ENCODE results near the gene ARL8B.
"Not testable (repeated sequence)": the region's sequence is repeated elsewhere in the genome, so short reads cannot be mapped to it uniquely, and the experiment has no call there.

ARL8B gene

GRCh38 chr3:5122030-5122740 lies at the start of gene ARL8B:
Gene ARL8B (plus strand): TSS chr3:5122292. CDS start chr3:5122466, 174 bp downstream.
- peak; percentile 81 for DNase-seq

GRCh38 chr3:5073374-5074085 lies 48.6 kb upstream of the ARL8B start:
- DNase-seq = no peak

- no peak for DNase-seq
Measured at GRCh38 chr3:5078151-5078550, 43.9 kb upstream of the ARL8B start.

- no peak for DNase-seq
Measured at GRCh38 chr3:5079761-5080160, 42.3 kb upstream of the ARL8B start.

- DNase-seq = no peak
Measured at GRCh38 chr3:5080779-5081550, 41.1 kb upstream of the ARL8B start.

GRCh38 chr3:5081973-5082788 lies 39.9 kb upstream of the ARL8B start:
- not testable (repeated sequence) for DNase-seq

- no peak for DNase-seq
Measured at GRCh38 chr3:5082789-5083115, 39.3 kb upstream of the ARL8B start.

GRCh38 chr3:5084224-5084623 lies 37.9 kb upstream of the ARL8B start:
- DNase-seq = no peak

GRCh38 chr3:5086708-5087107 lies 35.4 kb upstream of the ARL8B start:
- no peak for DNase-seq

GRCh38 chr3:5087209-5087608 lies 34.9 kb upstream of the ARL8B start:
- DNase-seq = no peak

- DNase-seq = no peak
Measured at GRCh38 chr3:5090197-5090596, 31.9 kb upstream of the ARL8B start.

- DNase-seq = no peak
Measured at GRCh38 chr3:5092018-5092417, 30.1 kb upstream of the ARL8B start.

GRCh38 chr3:5093731-5094130 lies 28.4 kb upstream of the ARL8B start:
- no peak for DNase-seq

- no peak for DNase-seq
Measured at GRCh38 chr3:5095886-5096285, 26.2 kb upstream of the ARL8B start.

- no peak for DNase-seq
Measured at GRCh38 chr3:5096336-5097008, 25.6 kb upstream of the ARL8B start.

GRCh38 chr3:5098346-5098745 lies 23.7 kb upstream of the ARL8B start:
- no peak for DNase-seq

GRCh38 chr3:5102532-5102931 lies 19.6 kb upstream of the ARL8B start:
- DNase-seq = no peak

GRCh38 chr3:5103743-5104142 lies 18.3 kb upstream of the ARL8B start:
- DNase-seq = no peak

- no peak for DNase-seq
Measured at GRCh38 chr3:5105050-5105449, 17.0 kb upstream of the ARL8B start.

GRCh38 chr3:5106371-5106770 lies 15.7 kb upstream of the ARL8B start:
- DNase-seq = not testable (repeated sequence)

GRCh38 chr3:5106933-5107334 lies 15.2 kb upstream of the ARL8B start:
- DNase-seq = not testable (repeated sequence)

- no peak for DNase-seq
Measured at GRCh38 chr3:5110337-5110736, 11.8 kb upstream of the ARL8B start.
